MM.1S (cell line): ENCODE measurements around the gene GLTPD2.

Experiments
- DNase-seq: peaks from one replicate; pipeline ENCODE4 v3.0.0-alpha.2; 2015
- H2AFZ ChIP-seq: fragments of 300-600 bp; sonication (generic); 2 replicates; pipeline ENCODE4 v1.6.0; 2016; ENCODE audit warnings: antibody characterized with exemption, low read length
- H3F3A ChIP-seq: fragments of 300-600 bp; sonication (generic); 2 replicates; pipeline ENCODE4 v1.6.1; 2016; ENCODE audit warnings: mild to moderate bottlenecking, antibody characterized with exemption, low read length, moderate library complexity, mixed read lengths; ENCODE audit not compliant: insufficient read depth
- H3K27ac ChIP-seq: fragments of 300-600 bp; sonication (generic); 2 replicates; pipeline ENCODE4 v1.5.1; 2016; ENCODE audit warnings: mild to moderate bottlenecking, low read length
- H3K27me3 ChIP-seq: fragments of 300-600 bp; sonication (generic); replicated peaks from 2 replicates; pipeline ENCODE4 v1.6.0; 2016; ENCODE audit warnings: low read length; ENCODE audit not compliant: insufficient read depth
- H3K36me3 ChIP-seq: fragments of 300-600 bp; sonication (generic); replicated peaks from 2 replicates; pipeline ENCODE4 v1.6.1; 2016; ENCODE audit warnings: mild to moderate bottlenecking, low read length, mixed read lengths; ENCODE audit not compliant: insufficient read depth
- H3K4me1 ChIP-seq: fragments of 300-600 bp; sonication (generic); 2 replicates; pipeline ENCODE4 v1.6.1; 2016; ENCODE audit warnings: low read length, mixed read lengths
- H3K4me2 ChIP-seq: fragments of 300-600 bp; sonication (generic); 2 replicates; pipeline ENCODE4 v1.6.0; 2016; ENCODE audit warnings: low read depth, low read length
- H3K4me3 ChIP-seq: fragments of 300-600 bp; sonication (generic); 2 replicates; pipeline ENCODE4 v1.5.1; 2016; ENCODE audit warnings: low read length, mixed read lengths
- H3K79me2 ChIP-seq: fragments of 300-600 bp; sonication (generic); 2 replicates; pipeline ENCODE4 v1.6.1; 2016; ENCODE audit warnings: mixed run types, low read length, mixed read lengths
- H3K9ac ChIP-seq: fragments of 300-600 bp; sonication (generic); 2 replicates; pipeline ENCODE4 v1.6.1; 2016; ENCODE audit warnings: low read length, mixed read lengths
- H3K9me2 ChIP-seq: fragments of 300-600 bp; sonication (generic); replicated peaks from 2 replicates; pipeline ENCODE4 v1.6.1; 2016; ENCODE audit warnings: mild to moderate bottlenecking, low read length, mixed read lengths; ENCODE audit not compliant: insufficient read depth
- H3K9me3 ChIP-seq: fragments of 300-600 bp; sonication (generic); replicated peaks from 2 replicates; pipeline ENCODE4 v1.6.1; 2016; ENCODE audit warnings: mild to moderate bottlenecking, low read length, mixed read lengths; ENCODE audit not compliant: insufficient read depth
- H4K20me1 ChIP-seq: fragments of 300-600 bp; sonication (generic); 2 replicates; pipeline ENCODE4 v1.6.1; 2016; ENCODE audit warnings: mild to moderate bottlenecking, low read length, moderate library complexity, mixed read lengths; ENCODE audit not compliant: insufficient read depth
- EZH2 ChIP-seq: fragments of 300-600 bp; sonication (generic); optimal IDR thresholded peaks from 2 replicates; pipeline ENCODE3; 2017; ENCODE audit warnings: low read depth, mild to moderate bottlenecking, antibody characterized with exemption, low read length, mixed read lengths
- EZH2phosphoT487 ChIP-seq: fragments of 300-600 bp; sonication (generic); IDR thresholded peaks from 2 replicates; pipeline ENCODE4 v1.6.1; 2018; ENCODE audit warnings: antibody characterized with exemption, low read length
- TF ChIP-seq, protein P1 (sequence below): fragments of 300-600 bp; sonication (generic); IDR thresholded peaks from 2 replicates; pipeline ENCODE4 v1.5.1; 2016; ENCODE audit warnings: antibody characterized with exemption, low read length, mixed read lengths

The GLTPD2 gene

DNA sequence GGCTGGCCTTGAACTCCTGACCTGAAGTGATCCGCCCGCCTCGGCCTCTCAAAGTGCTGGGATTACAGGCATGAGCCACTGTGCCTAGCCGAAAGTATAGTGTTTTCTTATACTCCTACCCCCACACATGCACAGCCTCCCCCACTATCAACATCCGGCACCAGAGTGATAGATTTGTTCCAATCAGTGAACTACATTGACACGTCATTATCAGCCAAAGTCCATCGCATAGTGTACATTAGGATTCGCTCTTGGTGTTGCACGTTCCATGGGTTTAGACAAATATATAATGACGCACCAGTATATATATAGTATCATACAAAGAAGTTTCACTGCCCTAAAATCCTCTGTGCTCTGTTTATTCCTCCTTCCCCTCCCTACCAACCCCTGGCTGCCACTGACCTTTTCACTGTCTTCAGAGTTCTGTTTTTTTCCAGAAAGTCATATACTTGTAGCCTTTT lies 29.0 kb upstream of the GLTPD2 start:
- H3K9me3 ChIP-seq: no peaks in the 10 kb centered on the region
- no peaks in the 10 kb centered on the region for H3F3A ChIP-seq
- H3K4me2 ChIP-seq: no peak overlapping the region
- H3K27ac ChIP-seq: no peak overlapping the region
- no peak overlapping the region for H3K4me3 ChIP-seq
- no peak overlapping the region for H3K9ac ChIP-seq
- H3K27me3 ChIP-seq: no peaks in the 10 kb centered on the region
- no peaks in the 10 kb centered on the region for H4K20me1 ChIP-seq
- no peaks in the 10 kb centered on the region for H3K79me2 ChIP-seq
- H2AFZ ChIP-seq: no peak overlapping the region
- DNase-seq: no peak
- TF ChIP-seq, protein P1, sequence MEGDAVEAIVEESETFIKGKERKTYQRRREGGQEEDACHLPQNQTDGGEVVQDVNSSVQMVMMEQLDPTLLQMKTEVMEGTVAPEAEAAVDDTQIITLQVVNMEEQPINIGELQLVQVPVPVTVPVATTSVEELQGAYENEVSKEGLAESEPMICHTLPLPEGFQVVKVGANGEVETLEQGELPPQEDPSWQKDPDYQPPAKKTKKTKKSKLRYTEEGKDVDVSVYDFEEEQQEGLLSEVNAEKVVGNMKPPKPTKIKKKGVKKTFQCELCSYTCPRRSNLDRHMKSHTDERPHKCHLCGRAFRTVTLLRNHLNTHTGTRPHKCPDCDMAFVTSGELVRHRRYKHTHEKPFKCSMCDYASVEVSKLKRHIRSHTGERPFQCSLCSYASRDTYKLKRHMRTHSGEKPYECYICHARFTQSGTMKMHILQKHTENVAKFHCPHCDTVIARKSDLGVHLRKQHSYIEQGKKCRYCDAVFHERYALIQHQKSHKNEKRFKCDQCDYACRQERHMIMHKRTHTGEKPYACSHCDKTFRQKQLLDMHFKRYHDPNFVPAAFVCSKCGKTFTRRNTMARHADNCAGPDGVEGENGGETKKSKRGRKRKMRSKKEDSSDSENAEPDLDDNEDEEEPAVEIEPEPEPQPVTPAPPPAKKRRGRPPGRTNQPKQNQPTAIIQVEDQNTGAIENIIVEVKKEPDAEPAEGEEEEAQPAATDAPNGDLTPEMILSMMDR: no peak
- TF ChIP-seq EZH2 (no peak), EZH2phosphoT487 (no peak)
- no peaks in the 10 kb centered on the region for H3K36me3 ChIP-seq
- H3K4me1 ChIP-seq: no peaks in the 10 kb centered on the region
- no peaks in the 10 kb centered on the region for H3K9me2 ChIP-seq

DNA sequence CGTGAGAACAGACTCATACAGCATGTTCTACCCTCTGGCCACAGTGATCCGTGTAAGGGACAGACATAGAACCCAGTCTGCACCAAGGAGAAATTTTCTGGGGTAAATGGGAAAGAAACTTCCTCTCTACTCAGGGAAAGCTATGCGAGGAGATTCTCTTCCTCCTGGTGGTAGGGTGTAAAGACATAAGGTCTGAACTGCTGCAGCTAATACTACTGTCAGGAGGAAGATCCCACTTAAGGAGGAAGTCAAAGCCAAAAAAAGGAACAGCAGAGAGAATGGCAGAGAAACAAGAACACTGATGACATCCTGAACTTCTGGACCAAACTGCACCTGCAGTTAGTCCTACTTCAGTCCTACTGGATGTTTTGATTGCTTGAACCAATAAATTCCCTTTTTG lies 24.2 kb upstream of the GLTPD2 start:
- Histone ChIP-seq H3K36me3 (no peaks in the 10 kb centered on the region), H3F3A (no peaks in the 10 kb centered on the region), H3K4me1 (no peaks in the 10 kb centered on the region), H3K4me3 (no peak overlapping the region), H3K27ac (no peak overlapping the region), H3K4me2 (no peak overlapping the region), H3K9me2 (no peaks in the 10 kb centered on the region), H3K9ac (no peak overlapping the region), H3K79me2 (no peaks in the 10 kb centered on the region), H3K9me3 (no peaks in the 10 kb centered on the region), H4K20me1 (no peaks in the 10 kb centered on the region), H3K27me3 (no peaks in the 10 kb centered on the region), H2AFZ (no peak overlapping the region)
- no peak for TF ChIP-seq EZH2phosphoT487
- TF ChIP-seq, protein P1: no peak
- TF ChIP-seq EZH2: no peak
- no peak for DNase-seq

DNA sequence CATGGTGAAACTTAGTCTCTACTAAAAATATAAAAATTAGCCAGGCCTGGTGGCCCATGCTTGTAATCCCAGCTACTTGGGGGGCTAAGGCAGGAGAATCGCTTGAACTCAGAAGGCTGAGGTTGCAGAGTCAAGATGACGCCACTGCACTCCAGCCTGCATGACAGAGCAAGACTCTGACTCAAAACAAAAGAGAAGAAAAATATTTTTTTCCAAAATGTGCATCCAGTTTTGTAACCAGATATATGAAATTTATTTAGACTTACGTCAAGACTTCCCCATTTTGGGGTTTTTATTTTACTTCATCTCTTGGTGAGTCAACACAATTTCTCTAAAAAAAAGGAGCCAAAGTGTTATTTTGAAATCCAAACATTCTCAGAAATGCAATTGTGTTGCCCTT lies 22.6 kb upstream of the GLTPD2 start:
- TF ChIP-seq EZH2phosphoT487 (no peak), EZH2 (no peak)
- TF ChIP-seq, protein P1: no peak
- Histone ChIP-seq H3K27ac (no peak overlapping the region), H2AFZ (no peak overlapping the region), H3K4me3 (no peak overlapping the region), H3K9me2 (no peaks in the 10 kb centered on the region), H4K20me1 (no peaks in the 10 kb centered on the region), H3K9me3 (no peaks in the 10 kb centered on the region), H3K27me3 (no peaks in the 10 kb centered on the region), H3K4me1 (no peaks in the 10 kb centered on the region), H3K4me2 (no peak overlapping the region), H3K36me3 (no peaks in the 10 kb centered on the region), H3F3A (no peaks in the 10 kb centered on the region), H3K79me2 (no peaks in the 10 kb centered on the region), H3K9ac (no peak overlapping the region)
- no peak for DNase-seq
